Islet of Langerhans (tissue), 1 donor: ENCODE measurements around the gene NCBP2.

Experiments used
- FAIRE-seq: peaks from one replicate; lab custom pipeline; 2011; peaks lifted over from hg19 to GRCh38; lab: Jason Lieb, UNC

NCBP2 gene

DNA sequence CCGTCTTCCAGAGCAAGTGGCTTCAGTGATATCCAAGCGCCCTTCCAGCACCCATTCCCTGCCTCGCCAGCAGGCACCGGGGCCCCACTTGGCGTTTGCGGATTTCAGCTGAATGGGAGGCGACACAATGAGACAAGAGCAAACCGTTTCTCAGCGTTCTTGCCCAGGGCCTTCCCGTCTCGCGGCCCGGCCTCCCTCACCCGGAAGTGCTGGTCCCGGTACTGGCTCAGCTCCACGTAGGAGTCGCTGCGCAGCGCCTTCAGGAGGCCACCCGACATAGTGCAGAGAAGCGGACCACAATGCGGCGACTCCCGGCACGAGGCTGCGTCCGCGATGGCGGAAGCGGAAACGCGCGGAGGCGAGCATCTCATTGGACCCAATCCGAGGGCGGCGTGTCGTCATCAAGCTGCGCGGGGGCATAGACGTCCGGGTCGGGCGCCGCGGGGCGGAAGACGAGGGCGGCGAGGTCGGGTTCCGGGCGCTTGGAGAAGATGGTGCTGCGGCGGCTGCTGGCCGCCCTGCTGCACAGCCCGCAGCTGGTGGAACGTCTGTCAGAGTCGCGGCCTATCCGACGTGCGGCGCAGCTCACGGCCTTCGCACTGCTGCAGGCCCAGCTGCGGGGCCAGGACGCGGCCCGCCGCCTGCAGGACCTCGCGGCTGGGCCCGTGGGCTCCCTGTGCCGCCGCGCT, at the start of gene NCBP2:
TSS of gene NCBP2 (minus strand) at position 303 of the 689 bp plus-strand sequence. CDS start at position 278, 25 bp downstream.
- FAIRE-seq: no peak

DNA sequence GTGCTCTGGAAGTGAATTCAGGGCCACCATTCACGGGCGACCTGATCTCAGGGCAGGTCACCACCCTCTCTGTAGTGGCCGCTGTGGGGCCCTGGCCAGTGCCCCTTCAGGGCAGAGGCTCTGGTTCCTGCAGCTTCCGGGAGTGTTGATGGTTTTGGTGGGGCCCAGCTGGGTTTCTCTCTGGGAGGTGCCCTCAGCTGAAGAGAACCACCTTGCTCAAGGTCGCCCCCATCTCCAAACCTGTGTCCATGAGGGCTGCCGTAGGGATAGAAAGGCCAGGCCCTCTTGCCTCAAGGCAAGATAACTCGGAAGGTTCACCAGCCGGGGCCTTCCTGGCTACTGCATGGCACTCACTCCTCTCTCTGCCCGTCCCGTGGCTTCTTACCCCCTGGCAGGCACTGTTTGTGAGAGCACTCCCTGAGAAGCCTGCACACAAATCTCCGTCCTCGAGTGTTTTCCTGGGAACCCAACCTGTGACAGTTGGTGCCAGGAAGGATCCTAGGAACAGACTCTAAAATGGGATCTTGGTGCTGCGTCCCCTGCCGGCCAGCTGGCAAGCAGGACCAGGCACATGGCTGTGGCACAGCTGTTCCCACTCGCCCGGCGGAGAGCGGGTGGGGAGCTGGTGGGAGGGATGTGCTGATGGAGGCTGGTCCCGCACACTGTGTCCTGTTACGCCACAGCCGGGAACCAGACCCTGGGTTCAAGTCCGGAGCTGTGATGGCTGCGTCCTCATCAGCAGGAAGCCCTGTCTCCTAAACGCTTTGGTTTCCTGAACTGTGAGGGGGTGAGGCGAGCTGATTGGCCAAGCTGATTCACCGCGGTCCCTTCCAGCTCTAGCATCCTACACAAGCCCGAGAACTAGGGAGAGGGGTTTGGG, 49.5 kb upstream of the NCBP2 start:
- FAIRE-seq: no peak

DNA sequence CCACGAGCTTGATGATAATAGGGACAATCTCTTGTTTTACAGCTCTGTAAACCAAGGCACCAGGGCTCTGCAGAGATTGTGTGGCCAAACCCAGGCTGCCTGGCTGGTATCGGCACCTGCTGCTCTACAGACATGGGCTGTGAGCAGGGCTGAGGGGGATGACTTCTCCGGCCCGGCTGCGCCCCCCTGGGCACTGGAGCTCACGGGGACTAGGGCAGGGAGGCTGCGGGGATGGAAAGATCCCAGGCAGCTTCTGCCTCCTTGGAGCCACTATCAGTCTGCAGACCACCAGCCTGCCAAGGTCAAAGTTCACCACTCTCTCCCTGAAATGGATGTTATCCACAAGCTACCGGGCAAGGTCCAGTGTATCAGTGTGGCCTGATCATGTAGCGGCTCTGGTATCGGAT, 48.3 kb upstream of the NCBP2 start:
- FAIRE-seq: no peak

DNA sequence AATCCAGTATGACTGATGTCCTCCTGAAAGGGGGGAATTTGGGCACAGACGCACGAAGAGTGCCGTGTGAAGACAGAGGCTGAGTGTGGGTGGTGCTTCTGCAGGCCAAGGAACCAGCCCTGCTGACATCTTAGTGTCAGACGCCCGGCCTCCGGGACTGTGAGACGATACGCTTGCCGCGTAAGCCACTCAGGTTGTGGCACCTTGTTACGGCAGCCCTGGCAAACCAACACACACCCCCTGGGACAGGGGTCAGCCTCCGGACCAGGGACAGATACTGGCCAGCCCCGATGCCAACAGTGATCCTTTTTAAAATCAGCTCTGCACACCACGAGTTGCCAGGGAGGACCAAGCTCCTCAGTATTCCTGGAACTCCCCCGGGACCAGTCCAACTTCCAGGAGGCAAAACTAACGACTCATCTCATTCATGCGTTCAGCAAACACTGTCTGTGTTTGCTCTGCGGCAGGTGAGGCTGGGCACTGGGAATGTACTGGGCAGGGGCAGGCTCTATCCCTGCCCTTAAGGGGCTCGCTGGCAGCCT, 47.5 kb upstream of the NCBP2 start:
- no peak for FAIRE-seq

DNA sequence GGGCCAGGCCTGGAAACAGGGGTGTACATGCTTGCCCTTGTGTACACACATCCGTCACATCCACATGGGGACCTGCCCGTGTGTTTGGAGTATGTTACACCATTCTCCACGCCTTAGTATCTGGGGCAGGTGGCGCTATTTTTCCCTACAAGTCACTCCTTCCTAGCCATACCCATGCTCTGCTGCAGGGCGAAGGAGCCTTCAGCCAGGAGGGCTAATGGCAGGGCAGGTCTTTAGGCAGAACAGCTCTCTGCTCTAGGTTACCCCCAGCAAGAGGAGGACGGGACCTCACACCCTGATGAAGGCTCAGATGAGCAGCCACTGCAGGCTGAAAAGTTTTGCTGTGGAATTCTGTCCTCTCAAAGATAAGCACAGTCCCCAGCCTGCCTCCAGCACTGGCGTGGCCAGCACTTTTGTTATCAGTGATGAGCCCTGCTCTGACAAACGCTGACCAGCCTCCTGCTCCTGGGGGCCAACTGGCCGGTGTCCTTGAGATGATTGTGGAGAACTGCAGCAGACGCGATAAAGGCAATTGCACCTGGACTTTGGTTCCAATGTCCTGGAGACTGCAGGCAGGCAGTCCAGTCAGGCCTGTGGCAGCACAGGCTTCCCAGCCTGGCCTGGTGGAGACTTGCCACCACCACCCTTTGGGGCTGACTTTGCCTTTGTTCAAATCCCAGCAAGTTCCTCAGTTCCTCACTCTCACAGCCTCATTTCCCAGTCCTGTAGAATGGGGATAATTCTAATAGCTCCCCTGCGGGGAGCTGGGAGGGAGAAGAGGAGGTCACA, 46.1 kb upstream of the NCBP2 start:
- FAIRE-seq: no peak

- FAIRE-seq: no peak
Observed at GRCh38 chr3:196987022-196987421, 44.7 kb upstream of the NCBP2 start.

DNA sequence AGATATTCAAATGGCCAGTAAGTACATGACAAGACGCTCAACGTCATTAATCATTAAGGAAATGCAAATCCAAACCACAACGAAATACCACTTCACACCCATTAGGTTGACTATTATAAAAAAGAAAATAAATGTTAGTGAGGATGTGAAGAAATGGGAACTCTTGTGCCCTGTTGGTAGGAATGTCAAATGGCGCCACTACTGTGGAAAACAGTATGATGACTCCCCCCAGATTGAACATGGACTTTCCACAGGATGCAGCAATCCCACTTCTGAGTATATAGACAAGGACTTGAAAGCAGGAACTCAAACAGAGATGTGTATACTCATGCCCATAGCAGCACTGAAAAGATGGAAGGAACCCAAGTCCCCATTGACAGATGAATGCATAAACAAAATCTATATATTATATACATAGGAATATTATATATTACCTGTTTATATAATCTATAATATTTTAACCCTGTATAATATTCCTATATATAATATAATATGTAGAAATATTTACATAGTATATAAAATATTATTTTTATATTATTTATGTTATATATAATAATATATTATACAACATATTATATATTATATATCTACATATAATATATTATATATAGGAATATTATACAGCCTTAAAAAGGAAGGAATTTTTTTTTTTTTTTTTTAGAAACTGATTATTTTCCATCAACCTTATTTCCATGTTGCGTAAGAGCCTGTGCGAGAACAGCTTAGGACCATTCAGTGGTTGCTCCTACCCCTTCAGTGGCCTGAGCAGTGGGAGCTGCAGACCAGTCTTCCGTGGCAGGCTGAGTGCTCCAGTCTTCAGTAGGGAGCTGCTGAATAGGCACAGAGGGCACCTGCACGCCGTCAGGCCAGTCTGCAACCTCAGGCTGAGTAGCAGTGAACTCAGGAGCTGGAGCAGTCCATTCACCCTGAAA, 43.9 kb upstream of the NCBP2 start:
- FAIRE-seq: no peak

- FAIRE-seq: no peak
Observed at GRCh38 chr3:196985298-196985697, 43.0 kb upstream of the NCBP2 start.

GRCh38 chr3:196983186-196983585, 40.9 kb upstream of the NCBP2 start:
- no peak for FAIRE-seq

DNA sequence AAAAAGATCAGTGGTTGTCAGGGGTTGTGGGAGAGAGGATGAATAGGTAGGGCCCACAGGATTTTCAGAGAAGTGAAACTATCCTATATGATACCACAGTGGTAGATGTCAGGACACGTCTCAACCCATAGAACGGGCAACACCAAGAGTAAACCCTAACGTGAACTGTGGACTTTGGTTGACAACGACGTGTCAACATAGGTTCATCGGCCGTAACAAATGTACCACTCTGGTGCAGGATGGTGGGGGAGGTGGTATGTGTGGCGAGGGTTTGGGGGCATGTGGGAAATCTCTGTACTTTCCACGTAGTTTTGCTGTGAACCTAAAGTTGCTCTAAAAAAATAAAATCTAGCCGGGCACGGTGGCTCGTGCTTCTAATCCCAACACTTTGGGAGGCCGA, 39.3 kb upstream of the NCBP2 start:
- FAIRE-seq: no peak

DNA sequence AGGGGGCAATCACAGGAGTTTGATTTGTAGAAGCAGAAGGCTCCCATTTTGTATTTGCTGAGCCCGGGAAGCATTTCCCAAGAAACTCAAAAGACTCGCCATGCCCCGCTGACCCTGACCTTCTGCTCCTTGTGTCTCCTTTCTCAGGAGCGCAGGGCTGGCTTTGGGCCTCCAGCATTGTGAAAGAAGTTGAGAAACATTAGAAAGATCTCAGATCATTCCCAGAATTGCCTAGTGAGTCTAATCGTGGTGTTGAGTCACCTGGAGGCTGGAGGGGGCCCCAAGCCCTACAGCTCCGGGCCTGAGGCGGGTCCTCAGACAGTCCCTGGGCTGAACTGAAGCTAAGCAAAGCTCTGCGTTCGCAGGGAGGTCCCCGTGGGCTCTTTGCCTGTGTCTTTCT, 37.2 kb upstream of the NCBP2 start:
- no peak for FAIRE-seq

DNA sequence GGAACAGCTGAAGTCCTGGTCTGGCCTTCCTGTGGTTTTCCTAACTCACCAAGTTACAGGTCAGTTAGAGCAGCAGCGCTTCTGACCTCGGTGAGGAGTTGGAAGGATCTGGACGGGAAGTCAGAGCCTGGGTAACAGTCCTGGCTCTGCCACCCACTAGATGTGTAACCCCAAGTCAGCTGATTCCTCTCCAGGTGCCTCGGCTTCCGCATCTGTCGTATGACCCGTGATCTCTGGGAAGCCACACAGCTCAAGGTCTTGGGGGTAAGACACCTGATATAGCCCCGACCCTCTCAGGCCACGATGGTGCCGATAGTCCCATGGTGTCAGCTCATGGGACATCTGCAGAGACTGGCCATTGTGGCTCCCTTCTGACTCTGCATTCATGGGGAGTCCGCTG, 34.6 kb upstream of the NCBP2 start:
- FAIRE-seq: no peak

DNA sequence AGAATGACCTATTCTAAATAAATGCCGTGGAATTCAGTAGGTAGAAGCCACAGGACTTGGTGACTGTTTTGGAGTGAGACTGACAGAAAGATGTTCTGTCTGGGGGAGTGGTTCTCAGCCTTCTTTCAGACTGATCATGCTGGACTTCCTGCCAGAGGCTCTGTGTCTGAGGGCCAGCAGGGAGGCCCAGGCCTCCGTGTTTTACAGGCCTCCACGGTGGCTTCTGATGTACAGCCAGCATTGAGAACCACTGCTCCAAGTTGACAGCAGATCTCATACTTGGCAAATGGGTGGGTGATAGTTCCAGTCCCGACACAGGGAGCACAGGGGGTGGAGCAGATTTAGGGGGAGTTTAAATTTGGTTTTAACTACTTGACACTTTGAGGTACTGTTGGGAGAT, 33.0 kb upstream of the NCBP2 start:
- FAIRE-seq: no peak

- no peak for FAIRE-seq
Observed at GRCh38 chr3:196974661-196975060, 32.3 kb upstream of the NCBP2 start.

- no peak for FAIRE-seq
Observed at GRCh38 chr3:196971094-196971698, 28.9 kb upstream of the NCBP2 start.

DNA sequence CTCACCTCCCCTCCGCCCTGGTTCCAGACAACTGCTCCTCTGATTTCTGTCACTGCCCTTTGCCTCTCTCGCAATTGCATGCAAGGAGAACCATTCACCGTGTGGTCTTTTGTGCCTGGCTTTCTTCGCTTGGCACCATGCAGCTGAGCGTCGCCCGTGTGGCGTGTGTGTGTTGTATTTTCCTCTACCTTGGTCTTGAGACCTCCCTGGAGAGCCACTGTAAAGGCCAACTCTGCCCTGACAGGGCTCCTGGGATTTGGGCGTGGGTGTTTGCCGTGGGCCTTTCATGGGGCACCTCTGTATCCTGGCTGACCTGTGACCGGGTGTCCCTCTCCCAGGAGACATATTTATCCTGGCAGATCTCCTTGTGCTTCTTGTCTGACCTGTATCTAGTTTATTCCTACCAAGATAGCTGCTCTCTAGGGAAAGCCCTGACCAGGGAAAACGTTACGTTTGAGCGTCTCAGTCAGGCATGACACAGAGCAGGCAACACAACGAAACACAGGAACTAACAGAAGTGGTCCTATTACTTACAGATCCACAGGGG, 28.3 kb upstream of the NCBP2 start:
- no peak for FAIRE-seq

GRCh38 chr3:196969660-196970546, 27.6 kb upstream of the NCBP2 start:
- no peak for FAIRE-seq

DNA sequence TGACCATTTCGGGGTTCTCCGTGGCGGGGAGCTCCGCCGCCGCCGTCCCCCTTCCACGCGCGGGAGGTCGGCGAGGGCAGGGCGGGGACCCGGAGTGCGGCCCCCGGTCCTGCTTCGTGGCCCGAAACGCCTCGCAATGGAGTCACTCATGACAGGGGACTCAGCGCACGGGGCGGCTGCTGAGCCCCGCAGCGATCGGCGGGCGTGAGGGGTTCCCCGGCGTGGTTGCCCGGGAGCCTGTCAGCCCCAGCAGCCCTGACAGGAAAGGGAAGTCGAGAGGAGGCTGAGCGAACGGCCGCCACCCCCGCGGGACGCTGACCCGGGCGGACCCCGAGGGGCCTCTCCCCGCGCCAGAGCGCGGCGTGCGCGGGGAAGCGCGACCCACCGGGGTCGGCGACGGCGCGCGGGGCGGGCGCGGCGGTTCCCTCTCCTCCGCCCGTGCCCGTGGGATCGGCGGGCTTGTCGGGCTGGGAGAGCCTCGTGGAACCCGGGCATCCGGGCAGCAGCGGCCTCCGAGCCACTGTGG, 26.9 kb upstream of the NCBP2 start:
- no peak for FAIRE-seq
